GM19035 (cell line): Measurements from ENCODE around the gene MPV17L2.

ENCODE experiments used
- ATAC-seq: cut with Tn5 transposase; IDR thresholded peaks from one replicate; pipeline ENCODE4 v1.9.1; 2021; ENCODE audit not compliant: unreplicated experiment

MPV17L2 gene

GRCh38 chr19:18232540-18233223 lies 39.7 kb downstream of the MPV17L2 start:
- no peak for ATAC-seq

DNA sequence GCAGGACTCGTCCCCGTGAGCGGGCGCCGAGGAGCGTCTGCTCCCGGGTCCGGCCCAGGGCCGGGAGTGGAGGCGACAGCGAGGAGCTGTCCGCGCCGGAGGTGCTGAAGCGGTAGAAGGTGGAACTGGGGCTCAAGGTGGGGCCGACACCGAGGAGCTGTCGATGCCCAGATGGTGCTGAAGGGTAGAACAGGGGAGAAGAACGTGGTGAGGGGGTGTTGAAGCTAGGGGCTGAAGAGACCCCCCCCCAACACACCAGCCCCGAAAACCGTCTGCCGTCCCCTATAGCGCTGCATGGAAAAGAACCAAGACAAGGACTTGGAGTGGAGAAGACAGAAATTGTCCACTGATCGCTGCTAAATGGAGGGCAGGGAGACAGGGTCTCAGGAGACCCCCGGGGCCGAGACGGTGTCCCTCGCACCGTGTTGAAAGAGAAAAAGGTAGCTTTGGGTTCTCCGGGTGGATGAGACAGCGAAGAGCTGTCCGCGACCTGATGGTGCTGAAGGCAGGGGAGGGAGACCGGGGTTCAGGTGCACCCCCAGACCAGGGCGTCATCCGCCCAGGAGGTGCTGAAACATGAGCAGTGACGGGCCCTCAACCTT lies 40.3 kb downstream of the MPV17L2 start:
- ATAC-seq = no peak

GRCh38 chr19:18234194-18234593 lies 41.2 kb downstream of the MPV17L2 start:
- ATAC-seq = no peak

DNA sequence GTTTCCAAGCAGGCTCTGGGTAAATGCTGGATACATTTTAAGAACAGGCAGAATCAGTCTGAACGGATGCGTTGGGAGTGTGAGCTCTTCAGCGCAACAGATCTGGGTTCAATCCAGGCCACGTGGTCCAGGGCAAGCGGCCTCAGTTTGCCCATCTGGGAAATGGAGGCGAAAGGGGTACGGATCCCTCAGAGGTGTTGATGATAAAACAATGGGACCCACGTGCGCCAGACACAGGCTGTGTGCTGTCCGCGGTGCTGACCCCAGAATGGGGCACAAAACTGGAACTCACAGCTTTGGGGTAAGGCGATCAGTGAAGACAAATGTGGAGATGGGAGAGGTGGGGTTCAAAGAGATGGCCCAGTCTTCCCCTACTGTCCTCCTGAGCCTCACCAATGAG lies 46.3 kb downstream of the MPV17L2 start:
- ATAC-seq = no peak

- ATAC-seq = no peak
Observed at GRCh38 chr19:18245297-18245696, 52.3 kb downstream of the MPV17L2 start.
